ENCODE data around the gene RBX1.

DNA sequence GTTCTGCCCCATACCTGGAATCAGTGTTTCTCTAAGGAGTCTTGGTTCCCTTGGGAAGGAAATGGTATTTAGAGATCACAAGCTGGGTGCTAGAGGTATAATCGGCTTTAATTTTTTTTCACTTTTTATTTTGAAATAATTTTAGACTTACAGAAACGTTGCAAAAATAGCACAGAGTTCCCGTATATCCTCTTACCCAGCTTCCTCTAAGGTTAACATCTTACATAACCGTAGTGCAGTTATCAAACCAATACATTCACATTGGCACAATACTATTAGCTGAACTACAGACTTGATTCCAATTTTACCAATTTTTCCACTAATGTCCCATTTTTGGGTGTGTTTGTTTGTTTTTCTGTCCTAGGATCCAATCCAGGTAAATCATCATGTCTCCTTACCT lies 63.8 kb downstream of the RBX1 start:
- TF ChIP-seq EGR1 (IDR thresholded peaks at IDR 0.05) (no peak), NFIC (IDR thresholded peaks at IDR 0.05) (no peak), TAF1 (IDR thresholded peaks at IDR 0.05; ENCODE audit: low read depth) (no peak), RAD21 (IDR thresholded peaks at IDR 0.05; ENCODE audit: low read depth) (no peak), FOXM1 (IDR thresholded peaks at IDR 0.05; ENCODE audit: borderline replicate concordance, low read depth) (no peak), EP300 (IDR thresholded peaks at IDR 0.05; ENCODE audit: borderline replicate concordance) (no peak), CREB1 (IDR thresholded peaks at IDR 0.05; ENCODE audit: low read depth) (no peak), CEBPB (IDR thresholded peaks at IDR 0.05) (no peak), TEAD4 (IDR thresholded peaks at IDR 0.05) (no peak), TCF12 (IDR thresholded peaks at IDR 0.05; ENCODE audit: low read depth) (no peak)
- TF ChIP-seq, protein P1, sequence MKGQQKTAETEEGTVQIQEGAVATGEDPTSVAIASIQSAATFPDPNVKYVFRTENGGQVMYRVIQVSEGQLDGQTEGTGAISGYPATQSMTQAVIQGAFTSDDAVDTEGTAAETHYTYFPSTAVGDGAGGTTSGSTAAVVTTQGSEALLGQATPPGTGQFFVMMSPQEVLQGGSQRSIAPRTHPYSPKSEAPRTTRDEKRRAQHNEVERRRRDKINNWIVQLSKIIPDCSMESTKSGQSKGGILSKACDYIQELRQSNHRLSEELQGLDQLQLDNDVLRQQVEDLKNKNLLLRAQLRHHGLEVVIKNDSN (IDR thresholded peaks at IDR 0.05) = no peak
